Fibroblast of pulmonary artery (primary cell): ENCODE results near the gene CLPSL2.
"Not testable (repeated sequence)": the region's sequence is repeated elsewhere in the genome, so short reads cannot be mapped to it uniquely, and the experiment has no call there.

ENCODE experiments used
- DNase-seq: peaks from one replicate; pipeline ENCODE4 v3.0.0-alpha.2; 2010; ENCODE audit warnings: low read depth
- H3K4me3 ChIP-seq: replicated peaks from 2 replicates; pipeline ENCODE4 v1.5.1; 2011; ENCODE audit warnings: low read depth, mild to moderate bottlenecking, control low read depth, low read length, moderate library complexity
- TF ChIP-seq, protein P1 (sequence below): IDR thresholded peaks from 2 replicates; pipeline ENCODE4 v1.5.1; 2011; ENCODE audit warnings: mild to moderate bottlenecking, control low read depth, low read length, inconsistent platforms; ENCODE audit errors: missing control alignments

Gene CLPSL2

DNA sequence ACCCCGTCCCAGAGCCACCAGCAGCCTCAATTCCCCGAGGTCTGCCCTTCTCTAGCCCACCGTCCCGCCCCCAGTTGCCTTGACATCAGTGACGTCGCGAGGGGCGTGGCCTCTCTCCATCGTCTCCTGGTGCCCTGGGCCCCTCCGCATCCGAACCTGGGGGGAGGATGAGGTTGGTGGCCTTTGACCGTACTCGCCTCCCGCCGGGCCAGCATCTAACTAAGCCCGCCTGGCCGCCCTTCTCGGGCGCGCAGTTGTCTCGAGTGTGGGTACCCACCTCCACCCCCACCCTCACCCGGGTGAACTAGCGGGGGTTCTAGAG, 45.0 kb upstream of the CLPSL2 start:
- peak; percentile 90 for DNase-seq
- H3K4me3 ChIP-seq = peak overlapping the region; percentile 58
- TF ChIP-seq, protein P1, sequence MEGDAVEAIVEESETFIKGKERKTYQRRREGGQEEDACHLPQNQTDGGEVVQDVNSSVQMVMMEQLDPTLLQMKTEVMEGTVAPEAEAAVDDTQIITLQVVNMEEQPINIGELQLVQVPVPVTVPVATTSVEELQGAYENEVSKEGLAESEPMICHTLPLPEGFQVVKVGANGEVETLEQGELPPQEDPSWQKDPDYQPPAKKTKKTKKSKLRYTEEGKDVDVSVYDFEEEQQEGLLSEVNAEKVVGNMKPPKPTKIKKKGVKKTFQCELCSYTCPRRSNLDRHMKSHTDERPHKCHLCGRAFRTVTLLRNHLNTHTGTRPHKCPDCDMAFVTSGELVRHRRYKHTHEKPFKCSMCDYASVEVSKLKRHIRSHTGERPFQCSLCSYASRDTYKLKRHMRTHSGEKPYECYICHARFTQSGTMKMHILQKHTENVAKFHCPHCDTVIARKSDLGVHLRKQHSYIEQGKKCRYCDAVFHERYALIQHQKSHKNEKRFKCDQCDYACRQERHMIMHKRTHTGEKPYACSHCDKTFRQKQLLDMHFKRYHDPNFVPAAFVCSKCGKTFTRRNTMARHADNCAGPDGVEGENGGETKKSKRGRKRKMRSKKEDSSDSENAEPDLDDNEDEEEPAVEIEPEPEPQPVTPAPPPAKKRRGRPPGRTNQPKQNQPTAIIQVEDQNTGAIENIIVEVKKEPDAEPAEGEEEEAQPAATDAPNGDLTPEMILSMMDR = no peak

DNA sequence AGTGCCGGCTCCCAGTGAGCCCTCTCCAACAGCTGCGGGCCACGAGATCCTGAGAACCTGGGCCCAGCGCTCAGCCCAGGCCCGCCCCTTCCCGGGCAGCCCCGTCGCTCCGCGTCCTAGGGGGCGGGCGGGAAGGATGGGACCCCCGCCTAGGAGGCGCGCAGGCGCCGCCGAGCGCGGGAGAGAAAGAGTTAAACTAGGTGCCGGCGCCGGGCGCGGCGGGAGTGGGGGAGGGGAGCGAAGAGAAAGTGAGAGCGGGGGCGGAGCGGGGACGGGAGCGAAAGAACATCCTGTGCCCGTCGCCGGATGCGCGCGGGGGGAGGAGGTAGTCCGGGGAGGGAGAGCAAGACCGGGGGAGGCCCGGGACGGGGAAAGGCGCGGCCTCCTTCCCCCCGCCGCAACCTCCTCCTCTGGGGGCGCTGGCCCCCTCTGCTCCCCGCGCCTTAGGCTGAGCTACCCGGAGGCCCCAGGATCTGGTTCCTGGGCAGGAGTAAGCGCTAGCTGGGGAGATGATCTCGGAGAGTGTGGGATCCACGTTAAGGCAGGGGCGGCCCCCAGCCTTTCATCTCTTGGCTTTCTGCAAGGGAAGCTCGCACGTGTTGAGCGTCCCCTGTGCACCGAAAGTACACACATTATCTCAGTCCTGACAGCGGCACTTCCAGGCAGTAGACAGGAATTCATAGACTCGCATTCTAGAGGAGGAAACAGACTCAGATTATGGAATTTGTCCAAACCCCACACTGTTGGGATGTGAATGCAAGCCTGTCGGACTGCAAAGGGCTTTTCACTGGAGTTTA, 44.5 kb upstream of the CLPSL2 start:
- TF ChIP-seq, protein P1 = no peak
- H3K4me3 ChIP-seq = peak overlapping the region; percentile 58
- peak; percentile 99 for DNase-seq

DNA sequence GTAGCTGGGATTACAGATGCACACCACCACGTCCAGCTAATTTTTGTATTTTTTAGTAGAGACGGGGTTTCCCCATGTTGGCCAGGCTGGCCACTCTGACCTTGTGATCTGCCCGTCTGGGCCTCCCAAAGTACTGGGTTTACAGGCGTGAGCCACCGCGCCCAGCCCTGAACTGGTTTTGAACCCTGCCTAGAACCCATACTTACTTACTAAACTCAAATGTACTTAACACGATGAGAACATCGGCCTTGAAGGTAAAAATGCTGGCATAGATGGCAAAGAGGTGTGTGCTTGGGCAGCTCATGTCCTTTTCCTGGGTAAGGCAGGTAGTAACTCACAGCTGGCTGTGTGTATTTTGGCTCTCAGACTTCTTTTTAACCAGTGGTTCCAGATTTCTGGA, 42.8 kb upstream of the CLPSL2 start:
- no peak for DNase-seq
- TF ChIP-seq, protein P1 = no peak
- no peak overlapping the region for H3K4me3 ChIP-seq

DNA sequence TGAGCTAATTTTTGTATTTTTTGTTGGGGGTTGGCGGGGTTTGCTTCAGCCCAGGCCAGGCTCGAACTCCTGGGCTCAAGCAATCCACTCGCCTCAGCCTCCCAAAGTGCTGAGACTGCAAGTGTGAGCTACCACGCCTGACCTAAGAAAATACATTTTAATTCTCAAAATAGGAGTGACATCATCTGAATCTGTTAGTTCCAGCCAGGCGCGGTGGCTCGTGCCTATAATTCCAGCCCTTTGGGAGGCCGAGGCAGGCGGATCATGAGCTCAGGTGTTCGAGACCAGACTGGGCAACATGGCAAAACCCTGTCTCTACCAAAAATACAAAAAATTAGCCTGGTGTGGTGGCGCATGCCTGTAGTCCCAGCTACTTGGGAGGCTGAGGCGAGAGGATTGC, 42.1 kb upstream of the CLPSL2 start:
- not testable (repeated sequence) for DNase-seq, H3K4me3 ChIP-seq

DNA sequence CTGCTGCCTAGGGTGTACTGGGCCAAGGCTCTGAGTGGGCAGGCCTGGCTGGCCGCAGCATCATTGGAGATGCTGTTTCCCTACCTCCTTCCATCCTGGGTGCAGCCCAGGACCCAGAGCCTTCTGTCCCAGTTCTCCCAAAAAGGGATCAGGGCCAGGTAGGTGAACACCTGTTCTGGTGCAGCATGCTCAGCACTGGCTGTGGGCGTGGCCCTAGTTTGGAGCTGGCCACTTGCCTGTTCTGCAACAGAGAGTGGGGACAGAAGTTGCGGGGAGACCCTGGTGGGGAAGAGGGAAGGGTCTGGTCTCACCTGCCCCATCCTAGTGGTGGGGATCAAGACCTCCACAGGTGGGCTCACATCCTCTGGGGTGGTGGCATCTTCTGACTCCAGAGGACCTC, 40.9 kb upstream of the CLPSL2 start:
- no peak overlapping the region for H3K4me3 ChIP-seq
- no peak for DNase-seq
- TF ChIP-seq, protein P1 = no peak

DNA sequence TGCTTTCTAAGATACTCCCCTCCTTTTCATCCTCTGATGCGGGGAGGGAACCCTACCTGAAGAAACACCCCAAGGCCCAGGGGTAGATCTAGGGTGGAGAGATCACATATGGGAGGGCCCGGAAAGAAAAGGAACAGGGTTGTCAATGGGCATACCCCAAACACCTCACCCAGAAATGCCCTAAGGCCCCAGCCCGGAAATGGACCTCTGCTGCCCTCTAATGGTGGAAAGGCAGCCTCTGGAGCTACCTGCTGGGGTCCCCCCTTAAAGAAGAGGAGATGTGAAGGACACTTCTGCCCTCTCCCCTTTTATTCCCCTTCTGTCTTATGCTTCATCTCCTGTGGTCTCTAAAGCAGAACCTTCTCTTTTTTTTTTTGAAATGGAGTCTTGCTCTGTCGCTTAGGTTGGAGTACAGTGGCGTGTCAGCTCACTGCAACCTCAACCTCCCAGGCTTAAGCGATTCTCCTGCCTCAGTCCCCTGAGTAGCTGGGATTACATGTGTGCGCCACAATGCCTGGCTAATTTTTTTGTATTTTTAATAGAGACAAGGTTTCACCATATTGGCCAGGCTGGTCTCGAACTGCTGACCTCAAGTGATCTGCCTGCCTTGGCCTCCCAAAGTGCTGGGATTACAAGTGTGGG, 40.0 kb upstream of the CLPSL2 start:
- H3K4me3 ChIP-seq = no peak overlapping the region
- peak; percentile 67 for DNase-seq
- TF ChIP-seq, protein P1 = peak; percentile 93

DNA sequence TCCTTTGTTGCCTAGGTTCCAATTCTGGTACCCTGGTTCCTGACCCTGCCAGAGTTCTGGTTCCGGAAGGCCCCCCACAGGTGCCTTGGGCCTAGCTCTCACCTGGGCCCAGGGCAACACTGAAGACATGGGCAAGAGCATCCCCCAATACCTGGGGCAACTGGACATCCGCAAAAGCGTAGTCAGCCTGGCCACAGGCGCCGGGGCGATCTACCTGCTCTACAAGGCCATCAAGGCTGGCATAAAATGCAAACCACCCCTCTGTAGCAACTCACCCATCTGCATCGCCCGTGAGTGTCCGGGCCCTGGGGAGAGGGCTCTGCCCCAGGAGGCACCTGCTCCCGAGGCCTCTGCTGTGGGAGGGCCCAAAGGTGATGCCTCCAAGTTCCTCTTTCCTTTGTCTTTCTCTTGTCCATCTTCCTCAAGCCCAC, 39.4 kb upstream of the CLPSL2 start, which contains the start of gene ARMC12:
Gene ARMC12 (plus strand): TSS at position 51 of the 431 bp plus-strand sequence. CDS start 77 bp downstream, at position 128.
- TF ChIP-seq, protein P1 = no peak
- DNase-seq = no peak
- H3K4me3 ChIP-seq = no peak within 1 kb of the TSS
